Progenitor cell of endocrine pancreas (in vitro differentiated cells): ENCODE measurements around the gene PRSS2. TPM values are rescaled to one million over a fixed set of nuclear protein-coding genes. Genes with fewer than 3 reads are reported as not detected.
A peak's percentile ranks its signal among the peaks of the same experiment; 100 is the strongest.
"Not testable (repeated sequence)": the region's sequence is repeated elsewhere in the genome, so short reads cannot be mapped to it uniquely, and the experiment has no call there.

Source experiments
- DNase-seq: peaks from one replicate; pipeline ENCODE4 v3.0.0; 2021; ENCODE audit warnings: low spot score; ENCODE audit not compliant: unreplicated experiment
- H3K27ac Mint-ChIP-seq: 2 replicates; pipeline ENCODE4 v1.8.0; 2021; ENCODE audit warnings: mild to moderate bottlenecking, moderate library complexity, mixed read lengths
- H3K27me3 Mint-ChIP-seq: 2 replicates; pipeline ENCODE4 v1.8.0; 2021; ENCODE audit warnings: mixed read lengths
- H3K36me3 Mint-ChIP-seq: 2 replicates; pipeline ENCODE4 v1.8.0; 2022; ENCODE audit warnings: mixed read lengths; ENCODE audit not compliant: insufficient read depth
- H3K4me1 Mint-ChIP-seq: 2 replicates; pipeline ENCODE4 v1.8.0; 2021; ENCODE audit warnings: low read depth, mixed read lengths
- H3K4me3 Mint-ChIP-seq: 2 replicates; pipeline ENCODE4 v1.8.0; 2021; ENCODE audit warnings: low read depth, mild to moderate bottlenecking, moderate library complexity, mixed read lengths
- H3K9me3 Mint-ChIP-seq: 2 replicates; pipeline ENCODE4 v1.8.0; 2021; ENCODE audit warnings: low read depth, mixed read lengths
- CTCF ChIP-seq: fragments of 200-600 bp; sonication (generic); IDR thresholded peaks from one replicate; pipeline ENCODE4 v1.5.0; 2021; ENCODE audit warnings: antibody characterized with exemption, mild to moderate bottlenecking; ENCODE audit not compliant: unreplicated experiment
- total RNA-seq: library from RNA; stranded (reverse); gene quantifications from 2 replicates; pipeline ENCODE4 v1.2.1, GENCODE V29; 2021

Gene PRSS2
- total RNA-seq, 1 donor from 2014 or later: 5.3 TPM

- H3K27me3 Mint-ChIP-seq: peaks cover 2% of the 10 kb centered on the region
- no peak for DNase-seq
- peaks cover 3% of the 10 kb centered on the region for H3K36me3 Mint-ChIP-seq
- peaks cover 10% of the 10 kb centered on the region for H3K4me1 Mint-ChIP-seq
- TF ChIP-seq CTCF: no peak
- no peaks in the 10 kb centered on the region for H3K9me3 Mint-ChIP-seq
- H3K4me3 Mint-ChIP-seq: no peak within 1 kb of the TSS
- peak within 1 kb of the TSS; percentile 80 for H3K27ac Mint-ChIP-seq
Observed at GRCh38 chr7:142749218-142749993, 21.4 kb upstream of the PRSS2 start, which contains the start of gene PRSS1. TSS of gene PRSS1 (plus strand) at chr7:142749472. CDS start at chr7:142749485, 13 bp downstream.

DNA sequence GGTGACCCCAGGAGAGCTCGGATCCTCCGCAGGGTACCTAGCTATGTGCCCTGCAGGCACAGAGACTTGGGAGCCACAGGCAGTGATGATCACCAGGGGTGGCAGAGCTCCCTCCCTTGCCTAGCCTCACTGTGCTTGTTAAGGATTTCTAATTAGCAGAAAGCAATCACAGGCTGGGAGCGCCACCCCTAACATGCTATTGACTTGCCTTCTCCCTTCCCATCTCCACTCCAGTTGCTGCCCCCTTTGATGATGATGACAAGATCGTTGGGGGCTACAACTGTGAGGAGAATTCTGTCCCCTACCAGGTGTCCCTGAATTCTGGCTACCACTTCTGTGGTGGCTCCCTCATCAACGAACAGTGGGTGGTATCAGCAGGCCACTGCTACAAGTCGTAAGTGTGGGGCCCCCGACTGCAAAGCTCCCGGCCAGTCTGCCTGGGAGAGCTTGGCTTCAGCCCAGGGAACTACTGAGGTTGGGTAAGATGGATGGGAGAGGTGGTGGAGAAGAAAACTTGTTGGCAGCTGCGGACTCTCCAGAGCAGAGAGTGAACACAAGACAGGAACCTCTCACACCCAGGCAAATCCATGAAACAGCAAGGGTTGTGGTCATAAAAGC is 20.3 kb upstream of the PRSS2 start:
- peaks cover 2% of the 10 kb centered on the region for H3K27me3 Mint-ChIP-seq
- H3K36me3 Mint-ChIP-seq: peaks cover 3% of the 10 kb centered on the region
- TF ChIP-seq CTCF: no peak
- H3K9me3 Mint-ChIP-seq: no peaks in the 10 kb centered on the region
- no peak overlapping the region for H3K4me3 Mint-ChIP-seq
- H3K4me1 Mint-ChIP-seq: peaks cover 10% of the 10 kb centered on the region
- no peak overlapping the region for H3K27ac Mint-ChIP-seq
- DNase-seq: no peak

GRCh38 chr7:142751526-142752175 is 19.1 kb upstream of the PRSS2 start:
- not testable (repeated sequence) for H3K9me3 Mint-ChIP-seq, H3K36me3 Mint-ChIP-seq, H3K27ac Mint-ChIP-seq, H3K27me3 Mint-ChIP-seq, H3K4me3 Mint-ChIP-seq, DNase-seq
- peaks cover 10% of the 10 kb centered on the region for H3K4me1 Mint-ChIP-seq

DNA sequence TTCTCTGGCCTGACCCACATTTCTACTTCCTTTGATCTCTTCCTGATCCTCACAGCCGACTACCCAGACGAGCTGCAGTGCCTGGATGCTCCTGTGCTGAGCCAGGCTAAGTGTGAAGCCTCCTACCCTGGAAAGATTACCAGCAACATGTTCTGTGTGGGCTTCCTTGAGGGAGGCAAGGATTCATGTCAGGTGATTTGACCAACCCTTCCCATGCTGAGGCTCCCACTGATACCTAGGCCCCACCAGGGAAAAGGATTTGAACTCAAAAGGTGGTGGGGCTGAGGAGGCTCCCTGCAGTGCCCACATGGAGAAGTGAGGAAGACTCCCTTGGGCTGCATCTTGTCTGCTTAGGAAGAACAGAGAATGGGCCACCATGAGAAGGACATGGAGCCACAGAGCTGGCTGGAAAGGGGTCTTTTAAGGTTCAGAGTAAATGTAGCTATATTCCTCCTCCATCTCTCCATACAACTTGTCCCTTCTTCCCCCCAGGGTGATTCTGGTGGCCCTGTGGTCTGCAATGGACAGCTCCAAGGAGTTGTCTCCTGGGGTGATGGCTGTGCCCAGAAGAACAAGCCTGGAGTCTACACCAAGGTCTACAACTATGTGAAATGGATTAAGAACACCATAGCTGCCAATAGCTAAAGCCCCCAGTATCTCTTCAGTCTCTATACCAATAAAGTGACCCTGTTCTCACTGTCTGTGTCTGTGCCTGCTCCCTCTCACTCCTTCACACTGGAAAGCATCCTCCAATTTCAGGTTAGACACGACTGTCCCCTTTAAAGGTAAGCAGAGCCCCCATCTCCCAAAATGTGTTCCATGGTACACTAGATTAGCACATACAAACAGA is 18.2 kb upstream of the PRSS2 start:
- Mint-ChIP-seq H3K4me3 (no peak overlapping the region), H3K4me1 (peaks cover 10% of the 10 kb centered on the region), H3K36me3 (peaks cover 3% of the 10 kb centered on the region), H3K27me3 (peaks cover 5% of the 10 kb centered on the region), H3K27ac (no peak overlapping the region), H3K9me3 (no peaks in the 10 kb centered on the region)
- no peak for TF ChIP-seq CTCF
- no peak for DNase-seq

GRCh38 chr7:142753366-142753765 is 17.4 kb upstream of the PRSS2 start:
- H3K27me3 Mint-ChIP-seq: peaks cover 5% of the 10 kb centered on the region
- no peak overlapping the region for H3K27ac Mint-ChIP-seq
- H3K4me3 Mint-ChIP-seq: no peak overlapping the region
- peaks cover 3% of the 10 kb centered on the region for H3K36me3 Mint-ChIP-seq
- H3K9me3 Mint-ChIP-seq: no peaks in the 10 kb centered on the region
- no peak for TF ChIP-seq CTCF
- no peak for DNase-seq
- H3K4me1 Mint-ChIP-seq: peaks cover 10% of the 10 kb centered on the region

- H3K27me3 Mint-ChIP-seq, H3K4me3 Mint-ChIP-seq: not testable (repeated sequence)
Observed at GRCh38 chr7:142753925-142754491, 16.8 kb upstream of the PRSS2 start.

More at GRCh38 chr7:142753925-142754491, 16.8 kb upstream of the PRSS2 start:
- H3K27ac Mint-ChIP-seq, H3K4me1 Mint-ChIP-seq, H3K9me3 Mint-ChIP-seq, DNase-seq, H3K36me3 Mint-ChIP-seq: not testable (repeated sequence)
